ENCODE data around the gene MSRB1.

Gene MSRB1

DNA sequence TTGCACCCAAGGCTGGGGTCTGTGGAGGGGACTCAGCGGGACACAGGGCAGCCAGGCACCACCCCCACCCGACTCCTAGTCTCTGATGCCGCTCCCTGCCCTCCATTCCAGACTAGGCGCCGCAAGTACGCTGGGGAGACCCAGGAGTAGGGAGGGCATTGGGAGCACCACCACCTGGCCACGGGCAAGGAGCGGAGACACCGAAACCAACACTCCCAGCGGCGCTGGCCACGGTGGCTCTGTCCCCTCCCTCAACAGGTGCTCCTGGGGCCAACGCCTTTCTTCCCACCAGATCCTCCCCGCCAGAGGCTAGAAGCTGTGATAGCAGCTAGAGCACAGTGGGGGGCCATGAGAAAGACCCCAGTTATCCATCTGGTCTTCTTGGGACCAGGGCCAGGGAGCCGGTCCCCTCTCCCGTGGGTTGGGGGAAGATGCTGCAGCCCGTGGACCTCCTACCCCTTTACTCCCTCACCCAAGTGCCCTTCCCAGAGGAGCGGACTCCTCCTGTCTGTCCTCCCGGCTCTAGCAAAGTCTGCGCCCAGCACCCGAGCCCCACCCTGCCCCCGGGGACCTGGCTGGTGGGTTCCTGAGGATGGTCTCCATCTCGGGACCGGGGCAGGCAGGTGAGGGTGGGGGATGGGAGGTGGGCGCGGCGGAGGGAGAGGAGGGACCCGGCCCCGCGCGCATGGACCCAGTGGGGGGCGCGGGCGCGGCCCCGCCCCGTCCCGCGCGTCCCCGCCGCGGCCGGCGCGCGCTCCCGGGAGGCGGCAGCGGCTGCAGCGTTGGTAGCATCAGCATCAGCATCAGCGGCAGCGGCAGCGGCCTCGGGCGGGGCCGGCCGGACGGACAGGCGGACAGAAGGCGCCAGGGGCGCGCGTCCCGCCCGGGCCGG lies 46.5 kb upstream of the MSRB1 start, which contains the start of gene SYNGR3:
Gene SYNGR3 (plus strand): TSS at position 762 of the 892 bp plus-strand sequence. CDS start 133 bp downstream, outside the sequence.
- no peaks in the 10 kb centered on the region for H4K20me1 ChIP-seq (ENCODE audit: low read depth, low read length)
- peak within 1 kb of the TSS; percentile 17 for H3K4me3 ChIP-seq (ENCODE audit: insufficient read depth, low read length, poor library complexity, severe bottlenecking)
- peak within 1 kb of the TSS; percentile 40 for H3K4me2 ChIP-seq (ENCODE audit: low read depth, low read length, poor library complexity, severe bottlenecking)
- H2AFZ ChIP-seq (ENCODE audit: low read depth, low read length, severe bottlenecking), result no peak within 1 kb of the TSS
- no peaks in the 10 kb centered on the region for H3K79me2 ChIP-seq (ENCODE audit: insufficient read depth, low read length)
- TF ChIP-seq CTCF (IDR thresholded peaks at IDR 0.05; ENCODE audit: insufficient read depth, low read length, poor library complexity, severe bottlenecking) (no peak), EZH2phosphoT487 (conservative IDR thresholded peaks at IDR 0.05; ENCODE audit: low read length) (no peak)
- H3K27ac ChIP-seq (ENCODE audit: low read depth, low read length), result no peak within 1 kb of the TSS
- no peaks in the 10 kb centered on the region for H3K9me2 ChIP-seq (replicated peaks; ENCODE audit: insufficient read depth, low read length)
- no peaks in the 10 kb centered on the region for H3K36me3 ChIP-seq (ENCODE audit: low read length)
- H3K27me3 ChIP-seq (ENCODE audit: low read length), result no peaks in the 10 kb centered on the region
- peak within 1 kb of the TSS; percentile 5; the same call in 1 of the 2 replicates for H3K9ac ChIP-seq (ENCODE audit: low read length)
- H3K9me3 ChIP-seq (ENCODE audit: insufficient read depth, low read length), result no peaks in the 10 kb centered on the region
- H3F3A ChIP-seq (ENCODE audit: insufficient read depth), result peaks cover 10% of the 10 kb centered on the region

DNA sequence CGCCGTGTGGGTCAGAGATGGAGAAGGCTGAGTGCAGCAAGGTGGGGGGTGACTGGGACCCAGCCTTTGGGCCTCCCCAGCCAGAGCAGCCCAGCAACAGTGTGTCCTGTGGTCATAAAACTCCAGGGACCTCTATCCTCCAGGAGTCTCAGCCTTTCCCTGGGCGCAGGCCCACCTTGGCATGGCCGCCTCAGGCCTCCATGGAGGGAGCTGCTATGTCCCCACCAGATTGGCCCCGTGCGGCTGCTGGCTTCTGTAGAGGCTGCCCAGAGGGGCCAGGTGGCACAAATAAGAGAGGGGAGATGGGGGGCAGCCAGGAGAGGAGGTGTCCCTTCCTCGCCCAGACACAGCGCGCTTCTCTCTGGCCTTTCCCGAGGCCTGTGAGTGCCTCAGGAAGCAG lies 44.2 kb upstream of the MSRB1 start:
- Histone ChIP-seq H3F3A (ENCODE audit: insufficient read depth) (0 out of 2 replicates have a peak, but pooled peaks cover 4% of the 10 kb centered on the region), H3K36me3 (ENCODE audit: low read length) (no peaks in the 10 kb centered on the region), H3K9ac (ENCODE audit: low read length) (no peak overlapping the region), H2AFZ (ENCODE audit: low read depth, low read length, severe bottlenecking) (no peak overlapping the region), H3K9me3 (ENCODE audit: insufficient read depth, low read length) (no peaks in the 10 kb centered on the region), H3K79me2 (ENCODE audit: insufficient read depth, low read length) (no peaks in the 10 kb centered on the region), H3K27me3 (ENCODE audit: low read length) (no peaks in the 10 kb centered on the region), H4K20me1 (ENCODE audit: low read depth, low read length) (no peaks in the 10 kb centered on the region), H3K27ac (ENCODE audit: low read depth, low read length) (no peak overlapping the region), H3K9me2 (replicated peaks; ENCODE audit: insufficient read depth, low read length) (no peaks in the 10 kb centered on the region), H3K4me2 (ENCODE audit: low read depth, low read length, poor library complexity, severe bottlenecking) (no peak overlapping the region), H3K4me3 (ENCODE audit: insufficient read depth, low read length, poor library complexity, severe bottlenecking) (no peak overlapping the region)
- TF ChIP-seq EZH2phosphoT487 (conservative IDR thresholded peaks at IDR 0.05; ENCODE audit: low read length) (no peak), CTCF (IDR thresholded peaks at IDR 0.05; ENCODE audit: insufficient read depth, low read length, poor library complexity, severe bottlenecking) (no peak)

GRCh38 chr16:1985466-1986150 lies 42.6 kb upstream of the MSRB1 start:
- Histone ChIP-seq H3K4me3 (ENCODE audit: insufficient read depth, low read length, poor library complexity, severe bottlenecking) (no peak overlapping the region), H3K9me2 (replicated peaks; ENCODE audit: insufficient read depth, low read length) (no peaks in the 10 kb centered on the region), H3K36me3 (ENCODE audit: low read length) (no peaks in the 10 kb centered on the region), H3K27ac (ENCODE audit: low read depth, low read length) (no peak overlapping the region), H3K9me3 (ENCODE audit: insufficient read depth, low read length) (no peaks in the 10 kb centered on the region), H3K27me3 (ENCODE audit: low read length) (no peaks in the 10 kb centered on the region), H2AFZ (ENCODE audit: low read depth, low read length, severe bottlenecking) (no peak overlapping the region), H3K79me2 (ENCODE audit: insufficient read depth, low read length) (no peaks in the 10 kb centered on the region), H3K4me2 (ENCODE audit: low read depth, low read length, poor library complexity, severe bottlenecking) (no peak overlapping the region), H4K20me1 (ENCODE audit: low read depth, low read length) (no peaks in the 10 kb centered on the region), H3K9ac (ENCODE audit: low read length) (no peak overlapping the region), H3F3A (ENCODE audit: insufficient read depth) (no peaks in the 10 kb centered on the region)
- TF ChIP-seq EZH2phosphoT487 (conservative IDR thresholded peaks at IDR 0.05; ENCODE audit: low read length) (no peak), CTCF (IDR thresholded peaks at IDR 0.05; ENCODE audit: insufficient read depth, low read length, poor library complexity, severe bottlenecking) (no peak)
